HCT116 (cell line): ENCODE data around the gene AVL9.

ENCODE experiments used
- EZH2 ChIP-seq: fragments of 200-600 bp; sonication (generic); IDR thresholded peaks from 2 replicates; pipeline ENCODE4 v1.6.1; 2017; ENCODE audit warnings: antibody characterized with exemption, mixed run types
- MAX ChIP-seq: IDR thresholded peaks from 2 replicates; pipeline ENCODE4 v1.6.1; 2012
- POLR2A ChIP-seq: IDR thresholded peaks from 2 replicates; pipeline ENCODE4 v1.7.0; 2011; ENCODE audit warnings: borderline replicate concordance; ENCODE audit not compliant: insufficient read depth, insufficient read length; ENCODE audit errors: extremely low read depth
- POLR2AphosphoS5 ChIP-seq: IDR thresholded peaks from 2 replicates; pipeline ENCODE4 v1.6.1; 2011; ENCODE audit warnings: mild to moderate bottlenecking, low read depth, low read length, moderate library complexity
- RAD21 ChIP-seq: IDR thresholded peaks from 2 replicates; pipeline ENCODE4 v1.6.1; 2012; ENCODE audit warnings: low read depth, mild to moderate bottlenecking
- SP1 ChIP-seq: IDR thresholded peaks from 2 replicates; pipeline ENCODE4 v1.6.1; 2012; ENCODE audit warnings: low read depth
- TCF7L2 ChIP-seq: IDR thresholded peaks from 2 replicates; pipeline ENCODE4 v1.7.0; 2011; ENCODE audit warnings: borderline replicate concordance, inconsistent platforms; ENCODE audit not compliant: insufficient read depth, insufficient read length; ENCODE audit errors: extremely low read depth
- ZNF274 ChIP-seq: fragments of 200-500 bp; sonication (Bioruptor generic); IDR thresholded peaks from 2 replicates; pipeline ENCODE4 v1.6.1; 2014; ENCODE audit warnings: mild to moderate bottlenecking, low read depth, low read length, inconsistent platforms
- TF ChIP-seq, protein P1 (sequence below): IDR thresholded peaks from 2 replicates; pipeline ENCODE4 v1.6.1; 2012; ENCODE audit warnings: low read depth
- TF ChIP-seq, protein P2 (sequence below), 3 experiments: fragments of 200-600 bp in 1 of 3; sonication (generic) in 1 of 3; IDR thresholded peaks in 2 of 3; conservative IDR thresholded peaks in 1 of 3; 2 replicates each; pipeline ENCODE4 v1.5.1; 2012 to 2017; ENCODE audit warnings: low read depth in 2 of 3, low read length in 2 of 3, antibody characterized with exemption in 1 of 3, borderline replicate concordance in 1 of 3, control low read depth in 1 of 3, mild to moderate bottlenecking in 1 of 3, mixed read lengths in 1 of 3, mixed run types in 1 of 3, moderate library complexity in 1 of 3; ENCODE audit not compliant: insufficient read depth in 1 of 3
- TF ChIP-seq, protein P3 (sequence below): IDR thresholded peaks from 2 replicates; pipeline ENCODE4 v1.6.1; 2011; ENCODE audit warnings: mild to moderate bottlenecking, low read length, moderate library complexity; ENCODE audit not compliant: insufficient replicate concordance; ENCODE audit errors: extremely low read depth

DNA sequence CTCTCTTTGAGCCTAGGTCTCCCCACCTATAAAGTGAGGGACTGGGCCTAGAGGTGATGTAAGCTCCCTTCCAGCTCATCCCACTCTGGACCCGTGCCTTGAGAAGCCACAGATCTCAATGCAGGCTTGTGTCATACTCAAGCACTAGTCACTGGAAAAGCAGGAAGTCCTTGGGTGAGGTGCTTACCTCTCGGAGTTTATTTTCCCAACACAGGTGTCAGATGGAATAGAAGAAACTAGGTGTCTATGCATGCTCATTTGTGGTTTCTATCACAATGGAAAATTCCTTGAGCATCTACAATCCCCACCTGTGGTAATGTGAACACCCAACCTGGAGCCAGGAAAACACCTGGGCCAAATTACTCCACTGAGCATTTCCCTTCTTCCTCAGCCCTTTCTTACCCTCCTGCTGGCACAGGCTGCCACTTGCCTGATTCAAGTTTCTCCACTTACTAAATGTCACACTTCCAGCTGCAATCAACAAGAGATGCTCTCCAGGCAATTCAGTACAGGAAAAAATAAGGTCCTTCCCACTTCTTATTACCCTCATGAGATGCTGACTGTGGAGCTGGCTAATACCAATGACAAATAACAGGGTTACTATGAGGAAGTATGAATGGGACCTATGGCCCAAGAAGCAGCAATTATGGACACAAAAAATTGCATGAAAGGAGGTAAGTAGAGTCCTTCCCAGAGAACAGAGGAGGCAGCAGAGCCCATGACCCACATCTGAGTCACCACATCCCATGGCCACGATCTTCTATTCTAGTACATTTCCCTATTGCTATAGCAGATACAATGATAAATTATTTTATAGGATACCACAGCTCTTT lies 18.3 kb upstream of the AVL9 start:
- TF ChIP-seq RAD21 = no peak
- TF ChIP-seq TCF7L2 = no peak
- TF ChIP-seq POLR2A = no peak
- TF ChIP-seq, protein P1, sequence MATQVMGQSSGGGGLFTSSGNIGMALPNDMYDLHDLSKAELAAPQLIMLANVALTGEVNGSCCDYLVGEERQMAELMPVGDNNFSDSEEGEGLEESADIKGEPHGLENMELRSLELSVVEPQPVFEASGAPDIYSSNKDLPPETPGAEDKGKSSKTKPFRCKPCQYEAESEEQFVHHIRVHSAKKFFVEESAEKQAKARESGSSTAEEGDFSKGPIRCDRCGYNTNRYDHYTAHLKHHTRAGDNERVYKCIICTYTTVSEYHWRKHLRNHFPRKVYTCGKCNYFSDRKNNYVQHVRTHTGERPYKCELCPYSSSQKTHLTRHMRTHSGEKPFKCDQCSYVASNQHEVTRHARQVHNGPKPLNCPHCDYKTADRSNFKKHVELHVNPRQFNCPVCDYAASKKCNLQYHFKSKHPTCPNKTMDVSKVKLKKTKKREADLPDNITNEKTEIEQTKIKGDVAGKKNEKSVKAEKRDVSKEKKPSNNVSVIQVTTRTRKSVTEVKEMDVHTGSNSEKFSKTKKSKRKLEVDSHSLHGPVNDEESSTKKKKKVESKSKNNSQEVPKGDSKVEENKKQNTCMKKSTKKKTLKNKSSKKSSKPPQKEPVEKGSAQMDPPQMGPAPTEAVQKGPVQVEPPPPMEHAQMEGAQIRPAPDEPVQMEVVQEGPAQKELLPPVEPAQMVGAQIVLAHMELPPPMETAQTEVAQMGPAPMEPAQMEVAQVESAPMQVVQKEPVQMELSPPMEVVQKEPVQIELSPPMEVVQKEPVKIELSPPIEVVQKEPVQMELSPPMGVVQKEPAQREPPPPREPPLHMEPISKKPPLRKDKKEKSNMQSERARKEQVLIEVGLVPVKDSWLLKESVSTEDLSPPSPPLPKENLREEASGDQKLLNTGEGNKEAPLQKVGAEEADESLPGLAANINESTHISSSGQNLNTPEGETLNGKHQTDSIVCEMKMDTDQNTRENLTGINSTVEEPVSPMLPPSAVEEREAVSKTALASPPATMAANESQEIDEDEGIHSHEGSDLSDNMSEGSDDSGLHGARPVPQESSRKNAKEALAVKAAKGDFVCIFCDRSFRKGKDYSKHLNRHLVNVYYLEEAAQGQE = no peak
- no peak for TF ChIP-seq EZH2
- TF ChIP-seq MAX = no peak
- TF ChIP-seq, protein P2, sequence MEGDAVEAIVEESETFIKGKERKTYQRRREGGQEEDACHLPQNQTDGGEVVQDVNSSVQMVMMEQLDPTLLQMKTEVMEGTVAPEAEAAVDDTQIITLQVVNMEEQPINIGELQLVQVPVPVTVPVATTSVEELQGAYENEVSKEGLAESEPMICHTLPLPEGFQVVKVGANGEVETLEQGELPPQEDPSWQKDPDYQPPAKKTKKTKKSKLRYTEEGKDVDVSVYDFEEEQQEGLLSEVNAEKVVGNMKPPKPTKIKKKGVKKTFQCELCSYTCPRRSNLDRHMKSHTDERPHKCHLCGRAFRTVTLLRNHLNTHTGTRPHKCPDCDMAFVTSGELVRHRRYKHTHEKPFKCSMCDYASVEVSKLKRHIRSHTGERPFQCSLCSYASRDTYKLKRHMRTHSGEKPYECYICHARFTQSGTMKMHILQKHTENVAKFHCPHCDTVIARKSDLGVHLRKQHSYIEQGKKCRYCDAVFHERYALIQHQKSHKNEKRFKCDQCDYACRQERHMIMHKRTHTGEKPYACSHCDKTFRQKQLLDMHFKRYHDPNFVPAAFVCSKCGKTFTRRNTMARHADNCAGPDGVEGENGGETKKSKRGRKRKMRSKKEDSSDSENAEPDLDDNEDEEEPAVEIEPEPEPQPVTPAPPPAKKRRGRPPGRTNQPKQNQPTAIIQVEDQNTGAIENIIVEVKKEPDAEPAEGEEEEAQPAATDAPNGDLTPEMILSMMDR (IDR thresholded peaks at IDR 0.05 in 2 of 3, conservative IDR thresholded peaks at IDR 0.05 in 1 of 3; ENCODE audit: borderline replicate concordance in 1 of 3, insufficient read depth in 1 of 3, low read depth in 2 of 3, low read length in 2 of 3) = no peak
- no peak for TF ChIP-seq ZNF274
- TF ChIP-seq, protein P3, sequence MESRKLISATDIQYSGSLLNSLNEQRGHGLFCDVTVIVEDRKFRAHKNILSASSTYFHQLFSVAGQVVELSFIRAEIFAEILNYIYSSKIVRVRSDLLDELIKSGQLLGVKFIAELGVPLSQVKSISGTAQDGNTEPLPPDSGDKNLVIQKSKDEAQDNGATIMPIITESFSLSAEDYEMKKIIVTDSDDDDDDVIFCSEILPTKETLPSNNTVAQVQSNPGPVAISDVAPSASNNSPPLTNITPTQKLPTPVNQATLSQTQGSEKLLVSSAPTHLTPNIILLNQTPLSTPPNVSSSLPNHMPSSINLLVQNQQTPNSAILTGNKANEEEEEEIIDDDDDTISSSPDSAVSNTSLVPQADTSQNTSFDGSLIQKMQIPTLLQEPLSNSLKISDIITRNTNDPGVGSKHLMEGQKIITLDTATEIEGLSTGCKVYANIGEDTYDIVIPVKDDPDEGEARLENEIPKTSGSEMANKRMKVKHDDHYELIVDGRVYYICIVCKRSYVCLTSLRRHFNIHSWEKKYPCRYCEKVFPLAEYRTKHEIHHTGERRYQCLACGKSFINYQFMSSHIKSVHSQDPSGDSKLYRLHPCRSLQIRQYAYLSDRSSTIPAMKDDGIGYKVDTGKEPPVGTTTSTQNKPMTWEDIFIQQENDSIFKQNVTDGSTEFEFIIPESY = no peak
- no peak for TF ChIP-seq SP1
- no peak for TF ChIP-seq POLR2AphosphoS5
